GM12892 (cell line): Measurements from ENCODE around the gene C1QTNF7.

Experiments used
- POLR2A ChIP-seq: IDR thresholded peaks from 2 replicates; pipeline ENCODE4 v1.6.1; 2011; ENCODE audit warnings: low read depth, low read length, control low read depth
- POLR2AphosphoS5 ChIP-seq: IDR thresholded peaks from 2 replicates; pipeline ENCODE4 v1.6.1; 2011; ENCODE audit warnings: low read depth, low read length, control low read depth

GRCh38 chr4:15427161-15427560, 672 bp upstream of the C1QTNF7 start:
- TF ChIP-seq POLR2A, result no peak
- no peak for TF ChIP-seq POLR2AphosphoS5
